ENCODE results near the gene IQUB.
"Not testable (repeated sequence)": the region's sequence is repeated elsewhere in the genome, so short reads cannot be mapped to it uniquely, and the experiment has no call there.

Gene IQUB

GRCh38 chr7:123558289-123558874 lies 24.0 kb upstream of the IQUB start:
- TF ChIP-seq CTCF (IDR thresholded peaks at IDR 0.05; ENCODE audit: extremely low read depth, insufficient read depth, missing control alignments): no peak
- in situ Hi-C loops (cut with MboI; ENCODE audit: low pct_unique_long_range_greater_than_20kb, low sequenced_read_pairs, unreplicated experiment): no loop called here

DNA sequence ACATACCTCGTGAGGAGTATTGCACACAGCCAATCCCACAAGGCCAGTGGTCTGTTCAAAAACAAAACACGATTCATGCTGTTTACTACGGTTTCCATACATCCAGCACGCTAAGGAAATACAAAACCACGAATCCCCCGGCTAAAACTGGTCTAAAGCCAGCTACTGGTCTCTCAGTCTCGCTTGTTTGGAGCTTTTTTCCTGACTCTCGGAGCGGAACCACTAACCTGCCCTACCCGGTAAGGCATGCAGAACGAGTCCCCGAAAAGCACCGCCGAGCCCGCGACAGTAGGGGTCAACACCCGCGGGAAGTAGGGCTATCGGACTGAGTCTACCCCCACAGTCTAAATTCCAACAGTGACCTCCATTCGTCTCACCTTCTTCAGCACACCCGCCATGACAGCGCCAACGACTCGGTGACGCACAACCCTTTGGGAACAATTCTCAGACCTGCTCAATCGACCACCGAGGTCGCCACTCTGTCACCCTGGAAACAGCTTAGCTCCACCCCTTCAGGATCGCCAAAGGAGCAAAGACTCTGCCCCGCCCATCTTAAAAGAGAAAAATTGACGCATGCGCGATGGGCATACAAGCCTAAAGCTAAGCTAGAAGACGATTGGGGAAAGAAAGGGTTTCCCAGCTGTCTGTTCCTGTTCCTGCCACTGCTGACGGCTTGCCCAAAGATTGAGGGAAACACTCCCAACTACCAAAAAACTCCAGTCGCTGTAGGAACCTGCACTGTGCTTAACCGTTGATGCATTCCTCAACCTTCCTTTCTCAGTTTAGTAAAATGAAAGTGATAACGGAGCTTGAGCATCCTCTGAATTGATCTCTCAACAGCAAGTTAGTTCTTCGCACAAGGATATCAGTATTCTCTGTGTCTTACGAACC lies 23.2 kb upstream of the IQUB start, which contains the start of gene NDUFA5:
NDUFA5 (minus strand) TSS at position 421 of the 891 bp plus-strand sequence; CDS start at position 398, 23 bp downstream.
- DNase-seq (ENCODE audit: low spot score): peak; percentile 88
- in situ Hi-C loops (cut with MboI; ENCODE audit: low pct_unique_long_range_greater_than_20kb, low sequenced_read_pairs, unreplicated experiment): no loop called here
- TF ChIP-seq CTCF (IDR thresholded peaks at IDR 0.05; ENCODE audit: extremely low read depth, insufficient read depth, missing control alignments): no peak

More at GRCh38 chr7:123558289-123558874, 24.0 kb upstream of the IQUB start:
- DNase-seq (ENCODE audit: low spot score): no peak

- no peak for DNase-seq (ENCODE audit: low spot score)
- in situ Hi-C loops (cut with MboI; ENCODE audit: low pct_unique_long_range_greater_than_20kb, low sequenced_read_pairs, unreplicated experiment): no loop called here
- TF ChIP-seq CTCF (IDR thresholded peaks at IDR 0.05; ENCODE audit: extremely low read depth, insufficient read depth, missing control alignments): no peak
These were observed 22.6 kb upstream of the IQUB start for GRCh38 chr7:123557016-123557397.

DNA sequence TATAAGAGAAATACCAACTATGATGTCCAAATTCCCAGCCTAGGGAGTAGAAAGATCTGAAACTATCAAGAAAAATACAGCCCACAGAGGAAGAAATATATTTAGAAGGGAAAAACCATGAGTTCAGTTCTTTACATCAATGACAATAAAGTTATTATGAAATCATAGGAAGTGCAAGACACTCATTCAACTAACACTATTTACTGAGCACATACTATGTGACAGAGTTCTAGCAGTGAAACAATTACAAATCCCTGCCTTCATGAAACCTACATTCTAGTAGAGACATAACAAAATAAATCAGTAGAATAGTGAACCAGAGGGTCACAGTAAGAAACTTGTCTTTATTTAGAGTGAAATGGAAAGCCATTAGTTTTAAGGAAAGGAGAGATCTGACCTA lies 21.1 kb upstream of the IQUB start:
- no peak for TF ChIP-seq CTCF (IDR thresholded peaks at IDR 0.05; ENCODE audit: extremely low read depth, insufficient read depth, missing control alignments)
- in situ Hi-C loops (cut with MboI; ENCODE audit: low pct_unique_long_range_greater_than_20kb, low sequenced_read_pairs, unreplicated experiment): no loop called here

GRCh38 chr7:123553159-123553558 lies 18.8 kb upstream of the IQUB start:
- in situ Hi-C loops (cut with MboI; ENCODE audit: low pct_unique_long_range_greater_than_20kb, low sequenced_read_pairs, unreplicated experiment): no loop called here
- DNase-seq (ENCODE audit: low spot score): no peak
- no peak for TF ChIP-seq CTCF (IDR thresholded peaks at IDR 0.05; ENCODE audit: extremely low read depth, insufficient read depth, missing control alignments)

More for the DNA sequence above, 21.1 kb upstream of the IQUB start:
- DNase-seq (ENCODE audit: low spot score): no peak

GRCh38 chr7:123552641-123553040 lies 18.2 kb upstream of the IQUB start:
- in situ Hi-C loops (cut with MboI; ENCODE audit: low pct_unique_long_range_greater_than_20kb, low sequenced_read_pairs, unreplicated experiment): no loop called here
- TF ChIP-seq CTCF (IDR thresholded peaks at IDR 0.05; ENCODE audit: extremely low read depth, insufficient read depth, missing control alignments): no peak
- no peak for DNase-seq (ENCODE audit: low spot score)

DNA sequence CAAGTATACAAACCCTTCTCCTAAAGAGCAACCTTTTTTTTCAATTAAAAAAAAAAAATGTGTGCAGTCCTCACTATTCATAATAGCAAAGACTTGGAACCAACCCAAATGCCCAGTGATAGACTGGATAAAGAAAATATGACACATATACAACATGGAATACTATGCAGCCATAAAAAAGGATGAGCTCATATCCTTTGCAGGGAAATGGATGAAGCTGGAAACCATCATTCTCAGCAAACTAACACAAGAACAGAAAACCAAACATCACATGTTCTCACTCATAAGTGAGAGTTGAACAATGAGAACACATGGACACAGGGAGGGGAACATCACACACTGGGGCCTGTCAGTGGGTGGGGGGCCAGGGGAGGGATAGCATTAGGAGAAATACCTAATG lies 17.7 kb upstream of the IQUB start:
- in situ Hi-C loops (cut with MboI; ENCODE audit: low pct_unique_long_range_greater_than_20kb, low sequenced_read_pairs, unreplicated experiment); DNase-seq (ENCODE audit: low spot score): not testable (repeated sequence)
